GM21723 (cell line): Measurements from ENCODE around the gene SLC15A5.

ENCODE experiments used
- ATAC-seq: cut with Tn5 transposase; IDR thresholded peaks from one replicate; pipeline ENCODE4 v1.9.1; 2021; ENCODE audit warnings: mild to moderate bottlenecking, moderate library complexity; ENCODE audit not compliant: unreplicated experiment

The SLC15A5 gene

GRCh38 chr12:16184681-16185080, 92.8 kb downstream of the SLC15A5 start:
- no peak for ATAC-seq

- ATAC-seq: no peak
Measured at GRCh38 chr12:16183541-16183940, 93.9 kb downstream of the SLC15A5 start.

GRCh38 chr12:16175840-16176239, 101.6 kb downstream of the SLC15A5 start:
- ATAC-seq: no peak

DNA sequence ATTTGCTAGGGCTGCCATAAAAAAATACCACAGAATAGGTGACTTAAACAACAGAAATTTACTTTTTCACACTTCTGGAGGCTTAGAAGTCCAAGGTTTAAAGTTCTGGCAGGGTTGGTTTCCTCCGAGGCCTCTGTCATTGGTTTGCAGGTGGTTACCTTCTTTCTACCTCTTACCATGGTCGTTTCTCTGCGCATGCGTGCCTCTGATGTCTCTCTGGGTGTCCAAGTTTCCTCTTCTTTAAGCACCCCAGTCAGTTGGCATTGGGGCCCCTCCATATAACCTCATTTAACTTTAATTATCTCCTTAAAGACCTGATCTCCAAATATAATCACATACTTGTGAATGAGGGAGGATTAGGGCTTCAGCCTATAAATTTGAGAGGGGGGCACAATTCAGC, 103.2 kb downstream of the SLC15A5 start:
- ATAC-seq: no peak

DNA sequence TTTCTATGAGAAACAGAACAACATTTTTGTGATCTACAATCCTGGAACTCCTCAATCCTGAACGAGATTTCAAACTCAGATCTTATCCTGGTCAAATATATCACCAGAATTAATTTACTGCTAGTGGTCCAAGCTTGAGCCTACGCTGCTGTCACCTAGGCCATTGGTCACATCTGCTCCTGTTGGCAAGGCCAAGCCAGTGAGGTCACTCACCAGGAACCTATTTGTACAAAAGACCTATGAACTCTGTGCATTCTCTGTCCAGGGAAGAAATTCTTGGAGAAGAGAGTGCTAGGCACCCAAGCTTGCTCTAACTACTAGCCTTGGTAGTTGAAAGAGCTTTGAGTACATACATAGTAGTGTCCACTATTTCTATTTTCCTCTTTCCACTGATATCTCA, 106.1 kb downstream of the SLC15A5 start:
- no peak for ATAC-seq

GRCh38 chr12:16168078-16168477, 109.4 kb downstream of the SLC15A5 start:
- no peak for ATAC-seq

DNA sequence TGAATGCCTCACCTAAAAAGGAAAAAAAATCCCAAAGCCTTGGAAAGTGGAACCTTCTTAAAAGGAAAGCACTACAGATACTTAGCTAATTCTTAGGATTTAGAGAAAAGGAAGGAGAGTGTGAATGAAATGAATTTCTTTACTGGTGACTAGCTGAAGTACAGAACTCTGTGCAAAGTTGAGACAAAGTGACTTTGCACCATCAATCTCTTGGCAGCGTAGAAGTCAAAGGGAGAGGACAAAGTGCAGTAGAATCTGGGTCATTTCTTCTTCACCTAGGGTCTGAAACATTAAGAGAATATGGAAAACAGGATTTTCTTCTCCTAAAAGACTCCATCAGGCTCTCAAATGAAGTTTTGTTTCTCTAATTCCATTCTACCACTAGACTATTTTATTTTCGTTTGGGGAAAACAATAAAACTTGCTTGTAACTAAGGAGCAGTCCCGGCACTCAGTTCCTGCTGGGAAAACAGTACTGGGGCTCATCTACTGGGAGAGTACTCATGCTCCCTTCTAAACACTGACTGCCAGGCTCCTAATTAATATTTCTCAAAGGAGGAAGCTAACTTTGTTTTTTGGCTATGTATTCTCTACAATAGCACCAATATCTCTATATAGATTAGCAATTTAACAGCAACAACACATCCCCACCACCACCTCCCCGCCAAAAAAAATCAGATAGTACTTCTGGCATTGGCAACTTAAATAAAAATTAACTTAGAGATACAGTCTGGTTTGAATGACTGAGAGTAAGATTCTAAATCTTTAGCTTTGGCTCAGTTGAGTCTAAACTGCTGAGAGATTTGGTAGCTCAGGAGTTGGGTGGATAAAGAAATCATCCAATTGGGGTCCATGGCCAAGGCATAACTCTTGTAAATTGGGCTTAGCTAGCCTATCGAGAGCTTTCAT, 110.7 kb downstream of the SLC15A5 start:
- no peak for ATAC-seq

- no peak for ATAC-seq
Measured at GRCh38 chr12:16165506-16165905, 112.0 kb downstream of the SLC15A5 start.

- no peak for ATAC-seq
Measured at GRCh38 chr12:16163901-16164300, 113.6 kb downstream of the SLC15A5 start.

GRCh38 chr12:16163146-16163545, 114.3 kb downstream of the SLC15A5 start:
- ATAC-seq: no peak

DNA sequence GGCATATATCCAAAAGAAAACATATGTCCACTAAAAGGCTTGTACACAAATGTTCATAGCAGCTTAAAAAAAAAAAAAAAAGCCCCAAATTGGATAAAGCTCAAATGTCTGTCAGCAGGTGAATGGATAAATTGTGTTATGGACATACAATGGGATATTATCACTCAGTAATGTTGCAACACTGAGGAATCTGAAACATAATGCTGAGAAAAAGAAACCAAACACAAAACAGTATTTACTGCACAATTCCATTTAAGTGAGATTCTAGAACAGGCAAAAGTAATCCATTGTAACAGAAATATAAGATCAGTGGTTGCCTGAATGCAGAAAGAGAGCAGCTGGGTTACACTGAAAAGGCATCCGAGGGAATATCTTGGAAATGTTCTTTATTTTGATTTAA, 117.9 kb downstream of the SLC15A5 start:
- ATAC-seq: no peak

DNA sequence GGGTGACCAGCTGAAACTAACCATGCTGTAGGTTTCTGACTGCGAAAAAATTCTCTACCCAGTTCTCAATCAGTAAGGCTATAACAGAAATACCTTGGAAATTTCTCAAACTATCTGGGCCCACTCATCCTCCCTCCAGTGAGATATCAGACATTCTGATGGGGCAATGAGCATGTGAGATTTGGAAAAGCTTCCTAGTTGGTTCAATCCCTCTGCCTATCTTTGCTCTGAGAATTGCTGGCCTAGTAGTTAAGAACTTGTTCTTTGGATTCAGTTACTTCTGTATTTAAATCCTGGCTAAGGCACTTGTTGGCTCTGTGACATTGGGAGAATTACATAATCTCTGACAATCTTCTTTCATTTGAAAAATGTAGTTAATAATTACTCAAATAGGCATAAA, 119.4 kb downstream of the SLC15A5 start:
- no peak for ATAC-seq

- no peak for ATAC-seq
Measured at GRCh38 chr12:16155938-16156337, 121.5 kb downstream of the SLC15A5 start.

DNA sequence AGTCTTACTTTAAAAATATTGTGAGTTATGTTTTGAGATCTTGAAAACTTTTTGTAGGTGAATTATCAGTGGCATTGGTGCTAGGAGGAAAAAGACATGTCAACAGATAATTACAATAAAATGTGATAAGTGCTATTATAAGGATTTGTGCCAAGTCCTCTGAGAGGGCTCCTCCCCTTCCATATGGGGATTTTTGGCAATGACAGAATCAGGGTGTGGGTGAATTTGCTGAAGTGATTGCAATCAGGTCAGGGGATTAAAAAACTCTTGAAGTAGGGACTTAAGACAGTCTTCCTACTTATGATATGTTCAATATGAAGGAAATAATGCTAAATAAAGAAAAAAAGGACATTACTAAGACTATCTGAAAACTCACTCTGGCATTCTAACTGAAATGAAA, 122.5 kb downstream of the SLC15A5 start:
- ATAC-seq: no peak

DNA sequence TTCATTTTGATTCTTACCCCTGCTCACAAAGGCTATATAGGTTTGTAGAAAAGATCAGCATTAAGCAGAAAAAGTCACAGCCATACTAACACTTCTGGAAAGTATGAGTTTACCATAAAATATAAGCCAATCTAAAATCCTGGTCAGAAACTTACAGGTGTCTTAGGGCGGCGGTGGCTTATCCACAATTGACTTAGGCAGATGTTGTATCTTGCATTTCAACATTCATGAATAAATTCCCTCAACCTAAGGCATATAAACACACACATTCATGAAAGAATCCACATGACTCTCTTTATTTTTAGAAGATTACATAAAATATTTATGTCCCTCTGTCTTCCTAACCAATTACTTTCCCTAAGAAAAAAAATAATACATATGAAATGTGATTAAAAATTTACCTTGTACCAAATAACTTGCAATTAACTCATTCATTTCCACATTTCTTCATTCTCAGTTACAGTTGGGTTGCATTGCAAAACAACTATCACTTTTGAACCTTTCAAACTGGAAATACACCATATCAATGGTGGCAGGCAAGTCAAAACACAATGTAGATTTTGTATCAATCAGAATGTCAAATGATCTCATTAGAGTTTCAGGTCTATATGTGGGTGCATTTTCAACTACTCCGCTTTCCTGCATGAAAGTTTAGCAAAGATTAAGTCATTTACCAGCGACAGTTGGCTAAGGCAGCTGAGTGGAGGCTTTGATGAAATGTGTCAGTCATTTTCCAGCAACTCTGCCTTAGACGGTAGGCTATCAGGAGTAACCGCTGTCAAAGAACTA, 124.4 kb downstream of the SLC15A5 start:
- ATAC-seq: no peak

- ATAC-seq: no peak
Measured at GRCh38 chr12:16150276-16150675, 127.2 kb downstream of the SLC15A5 start.

GRCh38 chr12:16148938-16149337, 128.5 kb downstream of the SLC15A5 start:
- ATAC-seq: no peak
